ENCODE measurements around the gene TSPAN32.
A peak's percentile ranks its signal among the peaks of the same experiment; 100 is the strongest.

TSPAN32 gene

DNA sequence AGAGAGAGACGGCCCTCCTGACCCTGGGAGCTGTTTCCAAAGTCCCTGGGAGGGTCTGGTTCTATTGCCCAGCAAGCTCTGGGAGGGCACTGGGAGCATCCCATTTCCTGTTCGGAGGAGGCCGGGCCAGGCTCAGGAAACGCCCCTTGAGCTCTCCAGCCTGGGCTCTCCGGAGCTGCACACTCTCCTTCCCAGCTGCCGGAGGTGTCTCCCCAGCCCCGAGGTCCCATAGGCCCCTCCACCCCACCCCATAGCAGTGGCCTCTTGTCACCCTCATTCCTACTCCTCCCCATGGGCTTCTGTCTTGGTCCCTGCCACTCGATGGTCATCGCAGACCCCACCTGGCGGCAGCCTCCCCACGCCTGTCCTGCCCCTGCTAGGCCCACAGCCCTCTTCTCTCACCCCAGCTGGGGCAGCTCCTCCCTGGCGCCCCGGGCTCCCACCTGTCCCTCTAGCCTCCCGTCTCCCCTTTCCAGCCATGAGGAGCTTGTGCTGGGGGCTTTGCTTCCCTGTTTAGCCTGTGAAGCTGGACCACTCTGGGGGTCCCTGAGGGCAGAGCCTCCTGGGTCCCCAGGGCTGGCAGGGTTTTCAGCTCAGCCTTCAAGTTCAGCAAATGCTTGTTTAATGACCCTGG lies 2.8 kb downstream of the TSPAN32 start:
- no peak for DNase-seq (ENCODE audit: low read depth)

DNA sequence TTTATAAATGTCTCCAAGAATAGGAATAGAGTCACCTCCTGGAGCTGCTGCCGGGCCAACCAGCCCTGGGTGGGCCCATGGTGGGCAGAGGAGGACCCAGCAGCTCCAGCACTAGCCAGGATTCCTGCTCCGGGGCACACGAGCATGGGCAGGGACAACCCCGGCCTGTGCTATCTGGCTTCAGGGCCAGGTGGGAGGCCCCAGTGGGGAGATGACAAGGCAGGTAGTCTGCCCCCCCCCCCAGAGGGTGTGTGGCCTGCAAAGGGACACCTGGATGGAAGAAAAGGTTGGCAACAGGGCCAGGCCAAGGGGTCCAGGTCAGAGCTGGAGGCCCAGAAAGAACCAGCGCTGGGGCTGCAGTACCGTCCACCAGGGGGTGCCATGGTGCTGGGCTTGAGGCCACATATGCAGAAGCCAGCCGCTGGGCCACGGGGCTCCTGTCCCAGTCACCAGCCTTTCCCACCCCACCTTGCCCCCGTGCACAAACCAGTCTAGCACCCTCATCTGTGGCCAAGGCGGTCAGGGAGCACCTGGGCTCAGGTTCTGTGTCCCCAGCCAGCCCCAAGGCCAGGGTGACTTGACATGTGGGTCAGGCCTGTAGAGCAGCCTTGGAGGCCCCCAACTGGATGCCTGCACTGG lies 3.4 kb downstream of the TSPAN32 start:
- DNase-seq (ENCODE audit: low read depth) = peak; percentile 76

DNA sequence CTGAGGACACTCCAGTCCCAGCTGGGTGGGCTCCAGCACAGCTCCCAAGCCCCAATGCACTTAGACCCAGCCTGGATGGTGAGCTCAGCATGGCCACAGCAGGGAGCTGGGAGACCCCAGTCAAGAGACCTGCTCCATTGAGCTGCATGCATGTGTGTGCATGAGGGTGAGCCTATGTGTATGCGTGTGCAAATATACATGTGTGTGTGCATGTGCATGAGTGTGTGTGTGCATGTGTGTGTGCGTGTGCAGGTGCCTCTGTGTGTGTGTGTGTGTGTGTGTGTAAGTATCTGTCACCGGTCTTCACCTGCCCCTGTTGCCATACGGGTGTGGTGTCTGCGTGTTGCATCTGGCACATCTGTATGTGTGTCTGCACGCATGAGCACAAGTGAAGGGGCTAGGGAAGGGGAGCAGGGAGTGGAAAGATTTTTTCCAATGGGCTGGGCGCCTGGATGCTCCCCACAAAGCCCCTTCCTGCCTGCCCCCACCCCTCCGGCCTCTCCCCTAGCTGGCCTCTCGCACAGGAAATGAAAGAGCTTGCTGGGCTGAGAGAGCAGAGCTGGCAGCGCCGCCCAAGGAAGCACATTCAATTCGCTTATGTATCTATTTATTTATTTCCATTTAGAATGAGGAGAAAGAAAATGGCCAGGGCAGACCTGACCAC lies 4.1 kb downstream of the TSPAN32 start:
- no peak for DNase-seq (ENCODE audit: low read depth)

- DNase-seq (ENCODE audit: low read depth) = no peak
These were observed 4.6 kb downstream of the TSPAN32 start for GRCh38 chr11:2306452-2306823.

- no peak for DNase-seq (ENCODE audit: low read depth)
These were observed 5.2 kb downstream of the TSPAN32 start for GRCh38 chr11:2306877-2307500.

DNA sequence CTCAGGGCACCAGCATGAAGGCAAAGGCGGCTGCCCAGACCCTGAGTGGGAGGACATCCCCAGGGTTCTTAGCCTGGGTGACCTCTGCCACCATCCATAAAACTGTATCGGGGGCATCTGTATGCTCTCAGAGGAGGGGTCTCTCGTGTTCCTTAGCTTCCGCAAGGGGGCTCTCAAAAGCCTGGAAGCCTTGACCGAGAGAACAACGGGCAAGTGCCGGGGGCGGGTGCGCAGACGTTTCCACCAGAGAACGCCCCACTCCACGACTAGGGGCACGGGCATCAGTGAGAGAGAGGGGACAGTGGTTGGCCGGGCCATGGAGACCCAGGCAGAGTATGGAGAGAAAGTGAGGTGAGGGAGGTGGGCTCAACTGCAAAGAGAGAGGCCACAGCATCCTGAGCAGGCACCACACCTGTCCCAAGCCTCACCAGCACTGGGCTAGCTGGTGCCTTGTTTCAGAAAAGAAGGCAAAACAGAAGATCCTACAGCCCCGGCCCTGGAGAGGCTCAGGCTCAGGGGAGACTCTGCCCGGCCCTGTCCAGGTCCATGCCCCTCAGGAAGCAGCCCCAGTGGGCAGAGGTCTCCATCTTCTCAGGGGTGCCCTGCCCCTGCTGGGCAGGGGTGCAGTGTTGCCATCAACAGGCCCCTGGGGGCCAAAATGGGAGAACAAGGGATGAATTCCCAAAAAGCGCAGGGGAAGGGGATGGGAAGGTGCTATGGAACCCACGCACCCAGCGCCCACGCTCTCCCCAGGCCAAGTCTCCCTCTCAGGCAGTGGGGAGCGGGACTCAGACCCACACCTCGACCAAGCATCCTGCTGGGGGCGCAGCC lies 5.9 kb downstream of the TSPAN32 start:
- no peak for DNase-seq (ENCODE audit: low read depth)

GRCh38 chr11:2308713-2309112 lies 6.9 kb downstream of the TSPAN32 start:
- DNase-seq (ENCODE audit: low read depth) = no peak

DNA sequence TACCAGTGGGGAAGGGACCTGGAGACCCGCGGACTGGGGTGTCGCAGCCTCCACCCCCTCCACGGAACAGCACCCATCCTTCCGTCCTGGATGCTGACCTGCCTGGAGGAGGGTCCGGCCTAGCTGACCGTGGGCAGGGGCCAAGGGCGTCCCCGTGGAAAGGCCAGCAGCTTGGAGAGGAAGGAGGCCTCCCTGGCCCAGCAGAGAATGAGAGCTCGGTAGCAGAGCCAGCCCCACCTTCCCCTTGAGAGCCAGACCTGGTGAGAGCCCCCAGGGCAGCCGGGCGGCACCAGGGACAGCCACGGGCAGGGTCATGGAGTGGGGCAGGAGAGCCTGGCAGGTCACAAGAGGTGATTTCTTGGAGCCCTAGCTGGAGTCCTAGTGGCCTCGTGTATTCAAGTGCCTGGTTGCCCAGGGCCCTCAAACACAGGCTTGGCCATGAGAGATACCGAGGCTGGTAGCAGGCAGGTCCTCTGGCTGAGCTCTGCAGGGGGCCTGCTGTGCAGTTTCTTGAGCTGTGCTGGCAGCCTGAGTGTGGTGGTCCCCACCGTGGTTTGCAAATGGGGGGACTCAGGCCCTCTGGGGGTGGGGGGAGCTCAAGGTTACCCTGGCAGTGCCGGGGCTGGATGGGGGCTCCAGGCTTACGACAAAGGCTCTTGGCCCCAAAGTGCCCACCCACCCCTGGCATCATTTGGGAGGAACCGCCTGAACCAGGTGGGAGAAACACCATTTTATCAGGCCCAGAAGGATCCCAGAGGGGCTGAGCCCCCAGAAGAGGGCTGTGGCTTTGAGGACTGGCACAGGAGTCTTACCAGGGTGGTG lies 7.6 kb downstream of the TSPAN32 start:
- no peak for DNase-seq (ENCODE audit: low read depth)

DNA sequence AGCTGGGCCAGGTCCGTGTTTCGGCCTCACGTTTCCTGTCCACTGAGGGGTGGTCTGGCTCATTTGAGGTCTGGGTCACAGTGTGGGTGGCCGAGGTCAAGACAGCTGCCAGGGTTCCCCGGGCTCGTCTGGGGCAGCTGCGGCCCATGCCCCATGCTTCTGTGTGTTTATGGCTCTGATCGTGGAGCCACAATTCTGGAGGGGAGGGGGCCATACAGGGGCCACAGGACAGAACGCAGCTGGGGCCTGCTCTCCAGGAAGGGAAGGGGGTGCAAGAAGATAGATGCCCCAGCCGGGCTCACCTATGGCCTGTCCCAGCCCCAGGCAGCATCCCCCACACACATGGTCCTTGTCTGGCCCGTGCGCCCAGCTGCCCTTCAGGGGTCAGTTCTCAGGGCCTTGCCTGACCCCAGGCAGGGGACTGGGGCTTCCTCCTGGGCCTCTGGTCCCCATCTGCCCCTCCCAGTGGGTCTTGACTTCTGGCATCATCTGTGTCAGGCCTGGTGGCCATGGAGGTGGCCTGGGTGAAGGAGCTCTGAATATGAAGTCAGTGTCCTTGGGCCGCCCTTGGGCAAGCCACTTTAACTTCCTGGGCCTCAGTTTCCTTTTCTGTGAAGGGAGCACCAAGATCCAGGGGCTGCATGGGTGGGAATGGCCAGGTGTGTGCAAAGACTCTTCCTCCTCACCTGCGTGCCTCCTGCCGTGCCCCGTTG lies 8.4 kb downstream of the TSPAN32 start:
- no peak for DNase-seq (ENCODE audit: low read depth)

DNA sequence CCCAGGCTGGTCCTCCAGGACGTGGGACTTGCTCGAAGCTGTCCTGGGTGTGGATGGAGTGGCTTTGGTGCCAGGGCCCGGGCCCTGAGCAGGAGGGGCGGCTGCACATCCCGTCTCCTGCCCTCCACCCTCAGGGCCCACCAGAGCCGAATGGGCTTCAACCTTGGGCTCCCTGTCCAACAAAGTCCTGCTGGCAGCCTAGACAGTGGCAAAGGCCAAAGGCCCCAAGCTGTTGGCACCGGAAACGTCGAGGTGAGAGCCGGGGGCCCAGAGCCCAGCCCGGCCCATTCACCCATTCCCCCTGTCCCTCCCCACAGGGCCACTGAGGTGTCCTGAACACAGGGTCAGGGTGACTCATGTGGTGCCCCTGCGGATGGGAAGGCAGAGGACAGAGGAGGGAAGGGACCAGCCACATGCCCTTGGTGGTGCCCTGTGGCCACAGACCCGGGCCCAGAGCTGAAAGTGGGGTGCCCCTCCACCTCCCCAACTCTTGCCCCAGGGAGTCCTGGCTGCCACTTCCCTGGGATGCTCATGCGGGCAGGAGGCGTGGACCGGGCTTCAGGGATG lies 9.1 kb downstream of the TSPAN32 start:
- DNase-seq (ENCODE audit: low read depth) = no peak

GRCh38 chr11:2311353-2312133 lies 9.7 kb downstream of the TSPAN32 start:
- no peak for DNase-seq (ENCODE audit: low read depth)

GRCh38 chr11:2312232-2313042 lies 10.6 kb downstream of the TSPAN32 start:
- no peak for DNase-seq (ENCODE audit: low read depth)

GRCh38 chr11:2313051-2313951 lies 11.5 kb downstream of the TSPAN32 start:
- DNase-seq (ENCODE audit: low read depth) = no peak

DNA sequence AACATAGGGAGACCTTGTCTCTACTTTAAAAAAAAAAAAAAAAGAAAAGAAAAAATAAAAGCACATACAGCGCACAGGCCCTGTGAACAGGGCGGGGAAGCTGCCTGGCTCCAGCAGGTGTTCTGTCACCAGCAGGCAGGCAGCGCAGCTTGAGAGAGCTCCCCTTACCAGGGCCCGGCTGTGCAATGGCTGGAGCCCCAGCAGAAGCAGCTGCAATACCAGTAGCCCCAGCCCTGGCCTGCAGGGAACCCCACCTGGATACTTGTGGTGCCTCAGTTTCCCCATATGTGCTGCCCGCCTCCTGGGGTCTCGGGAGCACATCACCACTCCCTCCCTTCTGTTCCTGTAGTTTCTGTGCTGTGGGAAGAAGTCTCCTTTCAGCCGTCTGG lies 12.3 kb downstream of the TSPAN32 start:
- no peak for DNase-seq (ENCODE audit: low read depth)

GRCh38 chr11:2314525-2315394 lies 12.9 kb downstream of the TSPAN32 start:
- no peak for DNase-seq (ENCODE audit: low read depth)

DNA sequence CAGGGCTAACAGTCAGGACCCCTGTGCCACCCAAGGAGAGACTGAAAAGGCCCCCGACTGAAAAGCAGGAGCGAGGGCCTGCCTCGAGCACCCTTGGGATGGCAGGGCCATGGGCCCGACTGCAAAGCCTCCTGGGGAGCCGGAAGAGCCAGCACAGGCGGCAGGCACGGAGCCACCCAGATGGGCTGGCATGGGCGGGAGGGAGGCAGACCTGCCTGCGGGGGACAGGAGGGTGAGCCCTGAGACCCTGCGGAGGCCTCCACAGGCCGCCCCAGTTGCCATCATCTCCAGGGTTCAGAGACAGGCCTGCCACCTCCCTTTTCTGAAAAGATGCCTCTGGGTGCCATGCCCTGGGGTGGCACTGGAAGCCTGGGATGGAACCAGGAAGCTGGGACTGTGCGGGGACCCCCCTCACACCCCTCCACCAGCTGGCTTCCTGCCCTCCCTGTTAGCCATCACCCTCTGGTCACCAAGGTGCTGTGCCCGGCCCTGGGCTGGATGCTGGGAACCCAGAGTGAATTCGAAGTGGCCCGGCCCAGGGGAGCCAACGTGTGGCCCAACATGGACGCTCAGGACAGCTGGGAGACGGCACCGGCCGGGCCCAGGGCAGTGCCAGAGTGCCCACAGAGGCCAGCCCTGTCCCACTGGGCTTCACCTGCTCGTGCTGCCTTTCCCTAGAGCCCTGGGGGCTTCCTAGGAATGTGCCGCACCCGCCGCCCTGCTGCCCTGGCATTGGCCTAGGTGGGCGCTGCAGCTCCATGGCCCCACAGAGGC lies 13.8 kb downstream of the TSPAN32 start:
- no peak for DNase-seq (ENCODE audit: low read depth)
